ENCODE measurements around the gene GLB1L3.

GLB1L3 gene

DNA sequence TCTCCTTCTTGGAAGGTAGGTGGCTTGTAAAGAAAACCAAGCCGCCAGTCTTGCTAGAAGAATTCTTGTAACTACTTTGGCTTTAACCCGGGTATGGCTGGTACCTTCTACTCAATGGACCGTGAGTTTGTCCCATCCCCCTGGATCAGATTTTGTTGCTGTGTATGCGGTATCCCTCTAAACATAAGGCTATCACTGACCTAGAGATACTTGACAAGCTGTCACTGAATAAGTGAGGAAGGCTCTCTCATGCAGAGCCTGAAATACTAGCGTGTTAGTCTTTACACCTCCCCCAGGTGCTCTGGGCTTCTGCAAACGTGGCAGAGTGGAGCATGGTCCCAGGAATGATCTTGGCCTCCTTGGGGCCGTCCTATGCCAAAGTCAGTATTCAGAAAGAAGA is 90.1 kb downstream of the GLB1L3 start:
- Histone ChIP-seq H3K9me2 (replicated peaks; ENCODE audit: low read depth, low read length) (no peaks in the 10 kb centered on the region), H3K4me3 (ENCODE audit: low read length, poor library complexity, severe bottlenecking) (no peak overlapping the region), H3K9me3 (ENCODE audit: insufficient read depth, low read depth, low read length) (peaks cover 5% of the 10 kb centered on the region; the same call in 1 of the 2 replicates), H3F3A (ENCODE audit: low read depth) (no peaks in the 10 kb centered on the region), H3K27me3 (ENCODE audit: insufficient read depth, low read length, poor library complexity, severe bottlenecking) (no peaks in the 10 kb centered on the region), H3K36me3 (ENCODE audit: insufficient read depth, low read length) (no peaks in the 10 kb centered on the region), H3K4me2 (ENCODE audit: low read depth, low read length, poor library complexity, severe bottlenecking) (no peak overlapping the region), H3K4me1 (ENCODE audit: insufficient read depth, low read length, poor library complexity, severe bottlenecking) (peaks cover 6% of the 10 kb centered on the region), H4K20me1 (ENCODE audit: insufficient read depth, low read length, poor library complexity, severe bottlenecking) (no peaks in the 10 kb centered on the region), H3K79me2 (ENCODE audit: insufficient read depth, low read length) (no peaks in the 10 kb centered on the region), H2AFZ (ENCODE audit: low read length) (no peak overlapping the region), H3K9ac (ENCODE audit: low read depth, low read length, poor library complexity, severe bottlenecking) (no peak overlapping the region)
- TF ChIP-seq, protein P1, sequence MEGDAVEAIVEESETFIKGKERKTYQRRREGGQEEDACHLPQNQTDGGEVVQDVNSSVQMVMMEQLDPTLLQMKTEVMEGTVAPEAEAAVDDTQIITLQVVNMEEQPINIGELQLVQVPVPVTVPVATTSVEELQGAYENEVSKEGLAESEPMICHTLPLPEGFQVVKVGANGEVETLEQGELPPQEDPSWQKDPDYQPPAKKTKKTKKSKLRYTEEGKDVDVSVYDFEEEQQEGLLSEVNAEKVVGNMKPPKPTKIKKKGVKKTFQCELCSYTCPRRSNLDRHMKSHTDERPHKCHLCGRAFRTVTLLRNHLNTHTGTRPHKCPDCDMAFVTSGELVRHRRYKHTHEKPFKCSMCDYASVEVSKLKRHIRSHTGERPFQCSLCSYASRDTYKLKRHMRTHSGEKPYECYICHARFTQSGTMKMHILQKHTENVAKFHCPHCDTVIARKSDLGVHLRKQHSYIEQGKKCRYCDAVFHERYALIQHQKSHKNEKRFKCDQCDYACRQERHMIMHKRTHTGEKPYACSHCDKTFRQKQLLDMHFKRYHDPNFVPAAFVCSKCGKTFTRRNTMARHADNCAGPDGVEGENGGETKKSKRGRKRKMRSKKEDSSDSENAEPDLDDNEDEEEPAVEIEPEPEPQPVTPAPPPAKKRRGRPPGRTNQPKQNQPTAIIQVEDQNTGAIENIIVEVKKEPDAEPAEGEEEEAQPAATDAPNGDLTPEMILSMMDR (conservative IDR thresholded peaks at IDR 0.05; ENCODE audit: low read length), result no peak
- TF ChIP-seq EZH2phosphoT487 (IDR thresholded peaks at IDR 0.05; ENCODE audit: borderline replicate concordance), result no peak

DNA sequence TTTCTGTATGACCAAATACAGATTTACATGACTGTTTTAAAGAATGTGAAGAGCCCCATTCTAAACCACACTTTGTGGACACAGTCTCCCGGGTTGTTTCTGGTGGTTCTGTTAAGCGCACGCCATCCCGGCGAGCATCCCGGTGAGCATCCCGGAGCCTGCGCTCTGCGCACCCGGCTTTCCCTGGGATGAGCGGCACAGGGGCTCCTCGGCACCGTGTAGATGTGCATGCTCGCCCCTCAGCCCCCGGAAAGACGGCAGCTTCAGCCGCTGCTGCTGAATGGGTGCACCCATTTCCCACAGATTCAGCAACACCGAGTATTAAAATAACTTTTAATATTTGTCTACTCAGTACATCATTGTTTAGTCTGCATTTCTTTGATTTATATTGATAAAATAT is 91.6 kb downstream of the GLB1L3 start:
- no peak overlapping the region for H3K4me3 ChIP-seq (ENCODE audit: low read length, poor library complexity, severe bottlenecking)
- H3K36me3 ChIP-seq (ENCODE audit: insufficient read depth, low read length), result no peaks in the 10 kb centered on the region
- TF ChIP-seq, protein P1 (conservative IDR thresholded peaks at IDR 0.05; ENCODE audit: low read length), result no peak
- no peak for TF ChIP-seq EZH2phosphoT487 (IDR thresholded peaks at IDR 0.05; ENCODE audit: borderline replicate concordance)
- H3K27me3 ChIP-seq (ENCODE audit: insufficient read depth, low read length, poor library complexity, severe bottlenecking), result no peaks in the 10 kb centered on the region
- H3K4me1 ChIP-seq (ENCODE audit: insufficient read depth, low read length, poor library complexity, severe bottlenecking), result peaks cover 6% of the 10 kb centered on the region
- H4K20me1 ChIP-seq (ENCODE audit: insufficient read depth, low read length, poor library complexity, severe bottlenecking), result no peaks in the 10 kb centered on the region
- no peak overlapping the region for H2AFZ ChIP-seq (ENCODE audit: low read length)
- no peak overlapping the region for H3K9ac ChIP-seq (ENCODE audit: low read depth, low read length, poor library complexity, severe bottlenecking)
- H3K9me2 ChIP-seq (replicated peaks; ENCODE audit: low read depth, low read length), result no peaks in the 10 kb centered on the region
- H3K79me2 ChIP-seq (ENCODE audit: insufficient read depth, low read length), result no peaks in the 10 kb centered on the region
- peaks cover 6% of the 10 kb centered on the region; the same call in 1 of the 2 replicates for H3K9me3 ChIP-seq (ENCODE audit: insufficient read depth, low read depth, low read length)
- H3F3A ChIP-seq (ENCODE audit: low read depth), result no peaks in the 10 kb centered on the region
- no peak overlapping the region for H3K4me2 ChIP-seq (ENCODE audit: low read depth, low read length, poor library complexity, severe bottlenecking)
